Muscle layer of duodenum (tissue), 2 donors: ENCODE data around the gene CBLL2.

Experiments used
- H3K27ac ChIP-seq: one replicate; pipeline ENCODE4 v1.7.0; 2013; ENCODE audit warnings: mild to moderate bottlenecking, low read length
- H3K27me3 ChIP-seq: one replicate; pipeline ENCODE4 v1.7.0; 2013; ENCODE audit warnings: low read depth, mild to moderate bottlenecking, control low read depth, low read length
- H3K36me3 ChIP-seq, 2 donors: one replicate each; pipeline ENCODE4 v1.7.0; 2013; ENCODE audit warnings: low read length in 2 of 2, control low read depth in 1 of 2, mild to moderate bottlenecking in 1 of 2; ENCODE audit not compliant: insufficient read depth in 2 of 2, control insufficient read depth in 1 of 2
- H3K4me1 ChIP-seq, 2 donors: one replicate each; pipeline ENCODE4 v1.7.0; 2013; ENCODE audit warnings: low read length in 2 of 2, mild to moderate bottlenecking in 2 of 2, control low read depth in 1 of 2, moderate library complexity in 1 of 2; ENCODE audit not compliant: insufficient read depth in 2 of 2, control insufficient read depth in 1 of 2
- H3K4me3 ChIP-seq, 2 donors: one replicate each; pipeline ENCODE4 v1.7.0; 2013; ENCODE audit warnings: low read length in 2 of 2, low read depth in 1 of 2, mild to moderate bottlenecking in 1 of 2
- H3K9me3 ChIP-seq, 2 donors: one replicate each; pipeline ENCODE4 v1.7.0; 2013; ENCODE audit warnings: low read length in 2 of 2, control low read depth in 1 of 2, mild to moderate bottlenecking in 1 of 2; ENCODE audit not compliant: control insufficient read depth in 1 of 2
- donor health status: healthy.

Gene CBLL2

DNA sequence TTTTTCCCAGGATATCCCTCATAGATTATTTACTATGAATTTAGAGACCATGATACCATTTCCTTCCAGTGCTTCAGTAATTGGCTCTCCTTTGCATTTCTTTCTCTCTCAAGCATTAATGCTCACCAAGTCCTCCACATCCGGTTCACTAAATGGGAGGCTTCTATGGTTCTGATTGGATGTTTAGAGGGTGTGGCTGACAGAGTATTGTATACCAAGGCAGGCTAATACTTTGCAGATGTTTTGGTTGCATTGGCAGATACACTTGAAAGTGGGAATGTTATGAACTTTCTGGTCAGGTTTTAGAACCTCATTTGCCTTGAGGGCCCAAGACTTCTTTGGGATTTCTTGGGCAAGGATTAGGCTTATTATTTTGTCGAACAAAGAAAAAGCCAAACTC, 24.2 kb downstream of the CBLL2 start:
- Histone ChIP-seq H3K27ac (no peak overlapping the region), H3K4me3 (no peak overlapping the region), H3K36me3 (no peaks in the 10 kb centered on the region)

GRCh38 chrX:22300130-22300529, 27.4 kb downstream of the CBLL2 start:
- Histone ChIP-seq H3K27me3 (no peaks in the 10 kb centered on the region), H3K27ac (no peak overlapping the region), H3K9me3 (no peaks in the 10 kb centered on the region), H3K4me1 (peaks cover 0 to 5% of the 10 kb centered on the region in 2 donors), H3K36me3 (no peaks in the 10 kb centered on the region), H3K4me3 (no peak overlapping the region)

More for the DNA sequence above, 24.2 kb downstream of the CBLL2 start:
- Histone ChIP-seq H3K9me3 (no peaks in the 10 kb centered on the region), H3K4me1 (peaks cover 0 to 5% of the 10 kb centered on the region in 2 donors), H3K27me3 (no peaks in the 10 kb centered on the region)

GRCh38 chrX:22310779-22311178, 38.1 kb downstream of the CBLL2 start:
- Histone ChIP-seq H3K9me3 (no peaks in the 10 kb centered on the region), H3K4me3 (no peak overlapping the region), H3K27ac (no peak overlapping the region), H3K4me1 (no peaks in the 10 kb centered on the region), H3K27me3 (no peaks in the 10 kb centered on the region), H3K36me3 (no peaks in the 10 kb centered on the region)

GRCh38 chrX:22313766-22314165, 41.1 kb downstream of the CBLL2 start:
- no peaks in the 10 kb centered on the region for H3K36me3 ChIP-seq
- H3K4me3 ChIP-seq: no peak overlapping the region
- H3K9me3 ChIP-seq: no peaks in the 10 kb centered on the region
- no peaks in the 10 kb centered on the region for H3K4me1 ChIP-seq
- H3K27ac ChIP-seq: no peak overlapping the region
- H3K27me3 ChIP-seq: no peaks in the 10 kb centered on the region

DNA sequence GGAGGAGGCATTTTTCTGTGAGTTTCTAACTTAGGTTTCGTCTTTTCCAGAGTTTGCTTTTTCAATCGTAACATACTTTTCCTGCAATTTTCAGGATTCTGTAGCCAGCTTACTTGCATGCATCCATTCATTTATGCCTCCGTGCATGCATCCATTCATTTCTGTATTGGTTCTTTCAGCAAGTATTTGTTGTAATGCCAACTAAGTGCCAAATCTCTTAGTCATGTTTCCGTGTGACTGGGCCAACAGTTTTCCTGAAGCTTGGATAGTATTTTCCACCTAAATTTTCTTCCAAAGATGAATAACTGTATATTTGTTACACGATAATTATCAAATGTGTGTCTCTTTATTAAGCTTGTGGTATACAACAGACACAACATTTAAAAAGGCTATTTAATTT, 41.5 kb downstream of the CBLL2 start:
- H3K27me3 ChIP-seq: no peaks in the 10 kb centered on the region
- no peak overlapping the region for H3K27ac ChIP-seq
- H3K4me1 ChIP-seq: no peaks in the 10 kb centered on the region
- no peaks in the 10 kb centered on the region for H3K36me3 ChIP-seq
- no peaks in the 10 kb centered on the region for H3K9me3 ChIP-seq
- no peak overlapping the region for H3K4me3 ChIP-seq

DNA sequence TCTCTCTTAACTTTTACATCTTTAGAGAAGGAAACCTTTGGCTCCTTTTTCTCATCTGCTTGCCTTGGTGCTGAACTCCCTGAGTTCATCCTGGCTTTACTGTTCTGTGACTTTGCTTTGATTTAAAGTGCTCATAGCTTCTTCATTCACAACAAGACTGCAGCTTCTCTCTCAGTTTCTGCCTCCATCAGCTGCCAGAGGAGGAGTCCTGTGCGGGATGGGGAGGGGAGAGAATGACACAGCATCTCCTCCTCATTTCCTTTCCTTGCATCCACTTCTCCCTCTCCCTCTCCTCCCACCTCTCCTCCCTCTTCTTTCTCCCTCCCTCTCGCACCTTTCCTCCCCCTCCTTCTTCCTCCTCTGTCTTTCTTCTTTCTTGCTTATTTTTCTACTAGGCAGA, 42.0 kb downstream of the CBLL2 start:
- no peak overlapping the region for H3K27ac ChIP-seq
- no peaks in the 10 kb centered on the region for H3K27me3 ChIP-seq
- no peak overlapping the region for H3K4me3 ChIP-seq
- no peaks in the 10 kb centered on the region for H3K9me3 ChIP-seq
- H3K36me3 ChIP-seq: no peaks in the 10 kb centered on the region
- no peaks in the 10 kb centered on the region for H3K4me1 ChIP-seq

DNA sequence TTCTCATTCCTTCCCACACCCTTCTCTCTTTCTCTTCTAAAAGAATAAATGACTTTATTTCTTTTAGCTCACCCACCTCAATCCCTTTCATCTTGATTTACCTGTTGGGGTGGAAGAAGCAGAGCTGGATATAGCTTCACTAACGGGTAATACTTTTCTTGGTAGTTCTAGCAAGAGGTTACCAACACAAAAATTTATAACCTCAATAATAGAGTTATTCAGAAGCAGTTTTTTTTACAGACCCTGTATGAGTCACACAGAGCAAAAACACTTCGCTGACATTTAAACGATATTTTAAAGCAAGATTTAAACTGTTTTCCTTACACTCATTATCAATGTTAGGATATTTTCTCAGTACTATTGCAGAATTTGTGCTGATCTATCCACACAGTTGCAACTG, 42.4 kb downstream of the CBLL2 start:
- no peaks in the 10 kb centered on the region for H3K36me3 ChIP-seq
- no peak overlapping the region for H3K27ac ChIP-seq
- H3K4me3 ChIP-seq: no peak overlapping the region
- H3K27me3 ChIP-seq: no peaks in the 10 kb centered on the region
- no peaks in the 10 kb centered on the region for H3K4me1 ChIP-seq
- H3K9me3 ChIP-seq: no peaks in the 10 kb centered on the region

DNA sequence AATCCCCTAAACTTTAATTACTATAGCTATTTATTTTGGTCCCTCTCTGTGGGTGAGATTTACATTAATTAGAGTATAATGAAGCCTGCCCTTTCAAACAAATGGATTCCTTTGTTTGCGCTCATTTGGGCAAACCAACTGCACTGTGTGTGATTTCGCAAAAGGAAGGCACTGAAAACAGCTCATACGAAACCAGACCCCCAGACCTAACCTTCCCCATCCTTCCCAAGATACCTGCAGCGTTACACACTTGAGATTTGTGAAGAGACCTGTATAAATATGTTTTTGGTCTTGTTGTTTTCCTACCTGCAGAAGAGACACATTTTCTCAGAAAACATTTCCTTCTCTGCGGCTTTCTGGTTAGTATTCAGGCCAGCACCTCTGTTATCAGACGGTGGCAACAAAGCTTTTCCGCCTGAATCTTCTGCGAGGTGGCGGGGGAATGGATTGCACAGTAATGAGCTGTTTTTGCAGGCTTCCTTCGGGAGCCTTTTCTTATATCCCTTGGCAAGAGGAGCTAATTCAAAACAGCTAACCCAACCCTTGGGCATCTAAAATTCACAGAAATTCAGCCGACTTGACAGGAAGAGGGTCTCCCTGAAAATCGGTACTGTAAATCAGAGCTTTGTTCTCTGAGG, 47.6 kb downstream of the CBLL2 start:
- Histone ChIP-seq H3K9me3 (no peaks in the 10 kb centered on the region), H3K27me3 (no peaks in the 10 kb centered on the region), H3K36me3 (no peaks in the 10 kb centered on the region), H3K4me3 (no peak overlapping the region), H3K27ac (no peak overlapping the region), H3K4me1 (peaks cover 0 to 5% of the 10 kb centered on the region in 2 donors)

DNA sequence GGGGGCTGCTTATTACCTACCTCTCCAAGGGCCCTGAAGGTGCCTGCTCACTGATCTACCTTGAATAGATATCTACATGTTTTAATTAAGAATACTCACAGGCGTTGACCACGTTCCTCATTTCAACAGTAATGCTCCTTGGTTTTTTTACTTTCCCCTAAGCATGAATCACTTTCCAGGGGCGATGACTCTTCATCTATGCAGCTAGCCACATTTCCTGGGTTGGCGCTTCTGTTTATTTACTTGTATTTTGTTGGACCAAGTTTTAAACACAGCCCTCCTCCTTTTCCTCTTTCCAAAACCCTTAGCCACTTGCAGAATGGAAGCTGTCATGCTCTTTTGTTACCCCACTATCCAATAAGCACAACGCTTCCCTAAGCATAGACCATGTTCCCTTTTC, 50.8 kb downstream of the CBLL2 start:
- Histone ChIP-seq H3K36me3 (no peaks in the 10 kb centered on the region), H3K27me3 (no peaks in the 10 kb centered on the region), H3K4me1 (peaks cover 0 to 5% of the 10 kb centered on the region in 2 donors), H3K27ac (no peak overlapping the region), H3K9me3 (no peaks in the 10 kb centered on the region), H3K4me3 (no peak overlapping the region)
